Measurements from ENCODE around the gene SHKBP1.

The SHKBP1 gene

DNA sequence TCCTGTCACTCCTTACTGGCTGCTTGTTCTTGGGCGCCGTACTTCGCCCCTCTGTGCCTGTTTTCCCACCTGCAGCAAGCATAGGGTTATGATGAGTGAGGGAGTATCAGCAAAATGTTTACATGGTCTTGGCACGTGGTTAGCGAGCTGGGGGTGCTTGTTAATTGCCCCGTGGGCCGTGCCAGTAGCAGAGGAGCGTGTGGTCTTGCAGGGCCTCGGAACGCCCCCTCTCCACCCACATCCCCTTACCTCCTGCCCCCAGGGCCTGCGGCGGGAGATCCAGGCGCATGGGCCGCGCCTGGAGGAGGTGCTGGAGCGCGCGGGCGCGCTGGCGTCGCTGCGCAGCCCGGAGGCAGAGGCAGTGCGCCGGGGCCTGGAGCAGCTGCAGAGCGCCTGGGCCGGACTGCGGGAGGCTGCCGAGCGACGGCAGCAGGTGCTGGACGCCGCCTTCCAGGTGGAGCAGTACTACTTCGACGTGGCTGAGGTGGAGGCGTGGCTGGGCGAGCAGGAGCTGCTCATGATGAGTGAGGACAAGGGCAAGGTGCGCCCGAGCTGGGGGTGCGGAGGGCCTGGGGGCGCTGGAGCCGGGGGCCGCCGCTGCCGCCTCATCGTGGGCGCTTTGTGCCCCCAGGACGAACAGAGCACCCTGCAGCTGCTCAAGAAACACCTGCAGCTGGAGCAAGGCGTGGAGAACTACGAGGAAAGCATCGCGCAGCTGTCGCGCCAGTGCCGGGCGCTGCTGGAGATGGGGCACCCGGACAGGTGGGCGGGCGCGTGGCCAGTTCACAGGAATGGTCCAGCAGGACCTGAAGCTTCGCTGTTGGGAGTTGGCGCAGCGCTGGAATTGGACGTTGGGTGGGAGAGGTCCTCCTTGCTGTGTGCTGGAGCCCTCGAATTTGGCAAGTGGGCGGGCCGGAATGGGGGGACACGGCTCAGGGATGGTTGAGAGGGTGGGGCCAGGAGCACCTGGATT, 22.5 kb upstream of the SHKBP1 start:
- peak; percentile 55 for DNase-seq
- Histone ChIP-seq H3K4me1 (peaks cover 3% of the 10 kb centered on the region; the same call in 1 of the 2 replicates), H3K4me3 (ENCODE audit: low read depth, low read length) (no peak overlapping the region), H3K36me3 (no peaks in the 10 kb centered on the region), H3K9me3 (no peaks in the 10 kb centered on the region), H3K27me3 (no peaks in the 10 kb centered on the region)
- TF ChIP-seq, protein P1, sequence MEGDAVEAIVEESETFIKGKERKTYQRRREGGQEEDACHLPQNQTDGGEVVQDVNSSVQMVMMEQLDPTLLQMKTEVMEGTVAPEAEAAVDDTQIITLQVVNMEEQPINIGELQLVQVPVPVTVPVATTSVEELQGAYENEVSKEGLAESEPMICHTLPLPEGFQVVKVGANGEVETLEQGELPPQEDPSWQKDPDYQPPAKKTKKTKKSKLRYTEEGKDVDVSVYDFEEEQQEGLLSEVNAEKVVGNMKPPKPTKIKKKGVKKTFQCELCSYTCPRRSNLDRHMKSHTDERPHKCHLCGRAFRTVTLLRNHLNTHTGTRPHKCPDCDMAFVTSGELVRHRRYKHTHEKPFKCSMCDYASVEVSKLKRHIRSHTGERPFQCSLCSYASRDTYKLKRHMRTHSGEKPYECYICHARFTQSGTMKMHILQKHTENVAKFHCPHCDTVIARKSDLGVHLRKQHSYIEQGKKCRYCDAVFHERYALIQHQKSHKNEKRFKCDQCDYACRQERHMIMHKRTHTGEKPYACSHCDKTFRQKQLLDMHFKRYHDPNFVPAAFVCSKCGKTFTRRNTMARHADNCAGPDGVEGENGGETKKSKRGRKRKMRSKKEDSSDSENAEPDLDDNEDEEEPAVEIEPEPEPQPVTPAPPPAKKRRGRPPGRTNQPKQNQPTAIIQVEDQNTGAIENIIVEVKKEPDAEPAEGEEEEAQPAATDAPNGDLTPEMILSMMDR (IDR thresholded peaks at IDR 0.05; ENCODE audit: low read depth, low read length): no peak

GRCh38 chr19:40555978-40556689, 20.5 kb upstream of the SHKBP1 start:
- Histone ChIP-seq H3K9me3 (no peaks in the 10 kb centered on the region), H3K4me3 (ENCODE audit: low read depth, low read length) (no peak overlapping the region), H3K4me1 (no peaks in the 10 kb centered on the region), H3K27me3 (no peaks in the 10 kb centered on the region), H3K36me3 (no peaks in the 10 kb centered on the region; the same call in 1 of the 2 replicates)
- TF ChIP-seq, protein P1 (IDR thresholded peaks at IDR 0.05; ENCODE audit: low read depth, low read length): no peak
- no peak for DNase-seq

DNA sequence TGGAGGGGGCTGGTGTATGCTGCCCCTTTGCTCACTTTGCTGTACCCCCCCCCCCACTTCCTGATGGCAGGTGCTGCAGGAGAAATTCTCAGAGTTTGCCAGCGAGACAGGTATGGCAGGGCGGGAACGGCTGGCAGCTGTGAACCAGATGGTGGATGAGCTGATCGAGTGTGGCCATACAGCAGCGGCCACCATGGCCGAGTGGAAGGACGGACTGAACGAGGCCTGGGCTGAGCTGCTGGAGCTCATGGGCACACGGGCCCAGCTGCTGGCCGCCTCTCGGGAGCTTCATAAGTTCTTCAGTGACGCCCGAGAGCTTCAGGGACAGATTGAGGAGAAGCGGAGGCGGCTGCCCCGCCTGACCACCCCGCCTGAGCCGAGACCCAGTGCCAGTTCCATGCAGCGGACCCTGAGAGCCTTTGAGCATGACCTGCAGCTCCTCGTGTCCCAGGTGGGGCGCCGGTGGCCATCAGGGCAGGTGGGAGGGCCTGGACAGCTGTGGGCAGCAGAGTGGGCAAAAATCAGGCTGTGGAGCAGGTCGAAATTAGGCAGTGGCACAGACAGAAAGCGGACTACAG, 19.6 kb upstream of the SHKBP1 start:
- TF ChIP-seq, protein P1 (IDR thresholded peaks at IDR 0.05; ENCODE audit: low read depth, low read length): no peak
- no peak for DNase-seq
- Histone ChIP-seq H3K36me3 (no peaks in the 10 kb centered on the region; the same call in 1 of the 2 replicates), H3K4me3 (ENCODE audit: low read depth, low read length) (no peak overlapping the region), H3K9me3 (no peaks in the 10 kb centered on the region), H3K27me3 (no peaks in the 10 kb centered on the region), H3K4me1 (no peaks in the 10 kb centered on the region)

GRCh38 chr19:40559394-40559793, 17.3 kb upstream of the SHKBP1 start:
- Histone ChIP-seq H3K27me3 (no peaks in the 10 kb centered on the region), H3K9me3 (no peaks in the 10 kb centered on the region), H3K36me3 (no peaks in the 10 kb centered on the region; the same call in 1 of the 2 replicates), H3K4me1 (no peaks in the 10 kb centered on the region), H3K4me3 (ENCODE audit: low read depth, low read length) (no peak overlapping the region)
- TF ChIP-seq, protein P1 (IDR thresholded peaks at IDR 0.05; ENCODE audit: low read depth, low read length): no peak
- no peak for DNase-seq

DNA sequence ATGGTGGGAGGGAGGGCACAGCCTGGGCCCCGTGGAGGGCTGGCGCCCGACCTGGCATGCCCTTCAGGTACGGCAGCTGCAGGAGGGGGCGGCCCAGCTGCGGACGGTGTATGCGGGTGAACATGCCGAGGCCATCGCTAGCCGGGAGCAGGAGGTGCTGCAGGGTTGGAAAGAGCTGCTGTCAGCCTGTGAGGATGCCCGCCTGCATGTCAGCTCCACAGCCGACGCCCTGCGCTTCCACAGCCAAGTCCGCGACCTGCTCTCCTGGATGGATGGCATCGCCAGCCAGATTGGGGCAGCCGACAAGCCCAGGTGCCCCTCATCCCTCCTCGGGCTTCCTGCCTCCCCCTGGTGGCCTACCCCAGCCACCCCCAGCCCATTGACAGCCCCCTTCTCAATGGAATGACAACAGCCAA, 16.6 kb upstream of the SHKBP1 start:
- Histone ChIP-seq H3K4me3 (ENCODE audit: low read depth, low read length) (no peak overlapping the region), H3K4me1 (no peaks in the 10 kb centered on the region), H3K27me3 (no peaks in the 10 kb centered on the region), H3K9me3 (no peaks in the 10 kb centered on the region), H3K36me3 (no peaks in the 10 kb centered on the region; the same call in 1 of the 2 replicates)
- no peak for DNase-seq
- TF ChIP-seq, protein P1 (IDR thresholded peaks at IDR 0.05; ENCODE audit: low read depth, low read length): no peak

Data from BE2C (cell line).